ENCODE measurements around the gene MCTP2.

GRCh38 chr15:94238539-94239118, 7.3 kb downstream of the MCTP2 start:
- TF ChIP-seq, protein P1, sequence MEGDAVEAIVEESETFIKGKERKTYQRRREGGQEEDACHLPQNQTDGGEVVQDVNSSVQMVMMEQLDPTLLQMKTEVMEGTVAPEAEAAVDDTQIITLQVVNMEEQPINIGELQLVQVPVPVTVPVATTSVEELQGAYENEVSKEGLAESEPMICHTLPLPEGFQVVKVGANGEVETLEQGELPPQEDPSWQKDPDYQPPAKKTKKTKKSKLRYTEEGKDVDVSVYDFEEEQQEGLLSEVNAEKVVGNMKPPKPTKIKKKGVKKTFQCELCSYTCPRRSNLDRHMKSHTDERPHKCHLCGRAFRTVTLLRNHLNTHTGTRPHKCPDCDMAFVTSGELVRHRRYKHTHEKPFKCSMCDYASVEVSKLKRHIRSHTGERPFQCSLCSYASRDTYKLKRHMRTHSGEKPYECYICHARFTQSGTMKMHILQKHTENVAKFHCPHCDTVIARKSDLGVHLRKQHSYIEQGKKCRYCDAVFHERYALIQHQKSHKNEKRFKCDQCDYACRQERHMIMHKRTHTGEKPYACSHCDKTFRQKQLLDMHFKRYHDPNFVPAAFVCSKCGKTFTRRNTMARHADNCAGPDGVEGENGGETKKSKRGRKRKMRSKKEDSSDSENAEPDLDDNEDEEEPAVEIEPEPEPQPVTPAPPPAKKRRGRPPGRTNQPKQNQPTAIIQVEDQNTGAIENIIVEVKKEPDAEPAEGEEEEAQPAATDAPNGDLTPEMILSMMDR (IDR thresholded peaks at IDR 0.05) = no peak
- TF ChIP-seq ZFX (IDR thresholded peaks at IDR 0.05; ENCODE audit: borderline replicate concordance) = no peak
